Activated CD4-positive, alpha-beta memory T cell treated with anti-CD3 and anti-CD28 coated beads, Interleukin-2, amount 10 ng/mL, durations not matched to agents 7 days and 5 days (primary cell): Measurements from ENCODE around the gene CRP. TPM values are rescaled to one million over a fixed set of nuclear protein-coding genes. Genes with fewer than 3 reads are reported as not detected.
"Not testable (repeated sequence)": the region's sequence is repeated elsewhere in the genome, so short reads cannot be mapped to it uniquely, and the experiment has no call there.

ENCODE experiments used
- CTCF ChIA-PET: fragments of 350-600 bp; sonication (Branson Sonifier 250); formaldehyde crosslinking; loops from one replicate; lab custom pipeline; 2021; ENCODE audit warnings: antibody characterized with exemption, inconsistent platforms; lab: Charles Lee
- POLR2A ChIA-PET: fragments of 350-600 bp; sonication (Branson Sonifier 250); formaldehyde crosslinking; loops from one replicate; lab custom pipeline; 2021; ENCODE audit warnings: antibody characterized with exemption; lab: Charles Lee
- DNase-seq: peaks from one replicate; pipeline ENCODE4 v3.0.0-alpha.2; 2020
- H3K27ac Mint-ChIP-seq: one replicate; pipeline ENCODE4 v1.8.0; 2021; ENCODE audit warnings: mild to moderate bottlenecking, mixed read lengths
- H3K27me3 Mint-ChIP-seq: one replicate; pipeline ENCODE4 v1.8.0; 2021; ENCODE audit warnings: mixed read lengths
- H3K36me3 Mint-ChIP-seq: one replicate; pipeline ENCODE4 v1.8.0; 2021; ENCODE audit warnings: low read depth, mixed read lengths
- H3K4me1 Mint-ChIP-seq: one replicate; pipeline ENCODE4 v1.8.0; 2021; ENCODE audit warnings: mixed read lengths
- H3K4me3 Mint-ChIP-seq: one replicate; pipeline ENCODE4 v1.8.0; 2021; ENCODE audit warnings: mild to moderate bottlenecking, mixed read lengths
- H3K9me3 Mint-ChIP-seq: one replicate; pipeline ENCODE4 v1.8.0; 2021; ENCODE audit warnings: mixed read lengths
- total RNA-seq, 2 experiments: library from RNA; stranded (reverse); gene quantifications; one replicate each; pipeline ENCODE4 v1.2.3, GENCODE V29; 2021

The CRP gene
- total RNA-seq, 2 experiments from 2014 or later = not detected

- H3K4me1 Mint-ChIP-seq = no peaks in the 10 kb centered on the region
- DNase-seq = no peak
- no peak overlapping the region for H3K4me3 Mint-ChIP-seq
- no peaks in the 10 kb centered on the region for H3K9me3 Mint-ChIP-seq
- peaks cover 11% of the 10 kb centered on the region for H3K27me3 Mint-ChIP-seq
- no peaks in the 10 kb centered on the region for H3K36me3 Mint-ChIP-seq
- CTCF ChIA-PET = no interaction called here
- H3K27ac Mint-ChIP-seq = no peak overlapping the region
- POLR2A ChIA-PET = no interaction called here
Observed at GRCh38 chr1:159675046-159675445, 39.3 kb downstream of the CRP start.

GRCh38 chr1:159672390-159672789 is 42.0 kb downstream of the CRP start:
- H3K27ac Mint-ChIP-seq, CTCF ChIA-PET, H3K9me3 Mint-ChIP-seq, POLR2A ChIA-PET, H3K36me3 Mint-ChIP-seq, H3K4me1 Mint-ChIP-seq, H3K4me3 Mint-ChIP-seq, DNase-seq: not testable (repeated sequence)
- peaks cover 11% of the 10 kb centered on the region for H3K27me3 Mint-ChIP-seq

- no peak overlapping the region for H3K4me3 Mint-ChIP-seq
- ChIA-PET CTCF (no interaction called here), POLR2A (no interaction called here)
- H3K27me3 Mint-ChIP-seq = peaks cover 3% of the 10 kb centered on the region
- no peaks in the 10 kb centered on the region for H3K36me3 Mint-ChIP-seq
- H3K9me3 Mint-ChIP-seq = no peaks in the 10 kb centered on the region
- H3K27ac Mint-ChIP-seq = no peak overlapping the region
- DNase-seq = no peak
- H3K4me1 Mint-ChIP-seq = no peaks in the 10 kb centered on the region
Observed at GRCh38 chr1:159669338-159669737, 45.1 kb downstream of the CRP start.

GRCh38 chr1:159668739-159669138 is 45.6 kb downstream of the CRP start:
- CTCF ChIA-PET = no interaction called here
- DNase-seq = no peak
- no peak overlapping the region for H3K27ac Mint-ChIP-seq
- H3K4me3 Mint-ChIP-seq = no peak overlapping the region
- no peaks in the 10 kb centered on the region for H3K36me3 Mint-ChIP-seq
- H3K27me3 Mint-ChIP-seq = peaks cover 2% of the 10 kb centered on the region
- POLR2A ChIA-PET = no interaction called here
- no peaks in the 10 kb centered on the region for H3K9me3 Mint-ChIP-seq
- H3K4me1 Mint-ChIP-seq = no peaks in the 10 kb centered on the region

GRCh38 chr1:159664247-159664646 is 50.1 kb downstream of the CRP start:
- no peaks in the 10 kb centered on the region for H3K36me3 Mint-ChIP-seq
- H3K4me3 Mint-ChIP-seq = no peak overlapping the region
- peaks cover 3% of the 10 kb centered on the region for H3K27me3 Mint-ChIP-seq
- H3K9me3 Mint-ChIP-seq = no peaks in the 10 kb centered on the region
- CTCF ChIA-PET = no interaction called here
- POLR2A ChIA-PET = no interaction called here
- no peaks in the 10 kb centered on the region for H3K4me1 Mint-ChIP-seq
- no peak for DNase-seq
- no peak overlapping the region for H3K27ac Mint-ChIP-seq

GRCh38 chr1:159663552-159663951 is 50.8 kb downstream of the CRP start:
- H3K27ac Mint-ChIP-seq = no peak overlapping the region
- H3K27me3 Mint-ChIP-seq = peaks cover 3% of the 10 kb centered on the region
- ChIA-PET POLR2A (no interaction called here), CTCF (no interaction called here)
- no peak for DNase-seq
- no peaks in the 10 kb centered on the region for H3K36me3 Mint-ChIP-seq
- H3K9me3 Mint-ChIP-seq = no peaks in the 10 kb centered on the region
- H3K4me3 Mint-ChIP-seq = no peak overlapping the region
- no peaks in the 10 kb centered on the region for H3K4me1 Mint-ChIP-seq

Other genes with a start within 250 kb of the CRP start
- not detected for gene OR10J5, start 178.6 kb downstream of the CRP start, total RNA-seq
- not detected for gene APCS, start 126.8 kb downstream of the CRP start, total RNA-seq
- 10 to 100 TPM; 22.7 to 24.6 TPM for gene DUSP23, start 66.4 kb upstream of the CRP start, total RNA-seq
- not detected for gene FCRL6, start 87.8 kb upstream of the CRP start, total RNA-seq
- under 1 TPM; 0.10 to 0.15 TPM for gene SLAMF8, start 112.3 kb upstream of the CRP start, total RNA-seq
- not detected for gene VSIG8, start 148.1 kb upstream of the CRP start, total RNA-seq
- 1 to 10 TPM; 1.0 to 1.3 TPM for gene CFAP45, start 185.6 kb upstream of the CRP start, total RNA-seq
- gene TAGLN2, start 210.9 kb upstream of the CRP start, total RNA-seq = 100 to 1,000 TPM; 548 to 554 TPM
- not detected for gene IGSF9, start 231.0 kb upstream of the CRP start, total RNA-seq
- gene SLAMF9, start 239.6 kb upstream of the CRP start, total RNA-seq = not detected